Gastrocnemius medialis (tissue), 4 donors: Measurements from ENCODE around the gene ADIPOR2.

Source experiments
- POLR2A ChIP-seq, 2 donors: fragments of 450-650 bp; IDR thresholded peaks; one replicate each; pipeline ENCODE4 v1.6.1; 2017; ENCODE audit warnings: antibody characterized with exemption in 2 of 2, mild to moderate bottlenecking in 2 of 2, moderate library complexity in 2 of 2
- TF ChIP-seq, protein P1 (sequence below), 5 experiments: fragments of 450-650 bp in 3 of 5; fragments of 200-600 bp in 2 of 5; sonication (generic) in 2 of 5; IDR thresholded peaks in 4 of 5; conservative IDR thresholded peaks in 1 of 5; 1 replicate in 4 of 5; 2 replicates in 1 of 5; pipeline ENCODE4 v1.5.1; 2016 to 2019; ENCODE audit warnings: antibody characterized with exemption in 5 of 5, mild to moderate bottlenecking in 3 of 5, moderate library complexity in 3 of 5

DNA sequence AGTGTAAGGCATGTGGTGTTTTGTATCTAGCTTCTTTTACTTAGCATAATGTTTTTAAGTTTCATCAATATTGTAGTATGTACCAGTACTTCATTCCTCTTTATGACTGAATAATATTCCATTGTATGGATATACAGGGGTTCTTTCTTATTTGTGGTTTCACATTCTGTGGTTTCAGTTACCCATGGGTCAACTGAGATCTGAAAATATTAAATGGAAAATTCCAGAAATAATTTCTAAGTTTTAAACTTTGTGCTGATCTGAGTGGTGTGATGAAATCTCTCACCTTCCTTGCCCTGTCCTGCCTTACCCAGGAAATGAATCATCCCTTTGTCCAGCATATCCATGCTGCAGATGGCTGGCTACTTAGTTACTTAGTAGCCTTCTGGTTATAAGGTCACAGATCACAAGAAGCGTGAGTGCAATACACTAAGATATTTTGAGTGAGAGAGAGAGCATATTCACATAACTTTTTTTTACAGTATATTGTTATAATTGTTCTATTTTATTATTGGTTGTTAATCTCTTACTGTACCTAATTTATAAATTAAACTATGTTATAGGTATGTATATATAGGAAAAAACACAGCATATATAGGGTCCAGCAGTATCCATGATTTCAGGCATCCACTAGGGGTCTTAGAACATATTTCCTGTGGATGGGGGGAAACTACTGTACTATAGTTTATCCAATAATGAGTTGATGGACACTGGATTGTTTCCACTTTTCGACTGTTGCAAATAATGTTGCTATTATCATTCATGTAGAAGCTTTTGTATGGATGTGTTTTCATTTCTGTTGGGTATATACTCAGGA, 69.9 kb downstream of the ADIPOR2 start:
- TF ChIP-seq, protein P1, sequence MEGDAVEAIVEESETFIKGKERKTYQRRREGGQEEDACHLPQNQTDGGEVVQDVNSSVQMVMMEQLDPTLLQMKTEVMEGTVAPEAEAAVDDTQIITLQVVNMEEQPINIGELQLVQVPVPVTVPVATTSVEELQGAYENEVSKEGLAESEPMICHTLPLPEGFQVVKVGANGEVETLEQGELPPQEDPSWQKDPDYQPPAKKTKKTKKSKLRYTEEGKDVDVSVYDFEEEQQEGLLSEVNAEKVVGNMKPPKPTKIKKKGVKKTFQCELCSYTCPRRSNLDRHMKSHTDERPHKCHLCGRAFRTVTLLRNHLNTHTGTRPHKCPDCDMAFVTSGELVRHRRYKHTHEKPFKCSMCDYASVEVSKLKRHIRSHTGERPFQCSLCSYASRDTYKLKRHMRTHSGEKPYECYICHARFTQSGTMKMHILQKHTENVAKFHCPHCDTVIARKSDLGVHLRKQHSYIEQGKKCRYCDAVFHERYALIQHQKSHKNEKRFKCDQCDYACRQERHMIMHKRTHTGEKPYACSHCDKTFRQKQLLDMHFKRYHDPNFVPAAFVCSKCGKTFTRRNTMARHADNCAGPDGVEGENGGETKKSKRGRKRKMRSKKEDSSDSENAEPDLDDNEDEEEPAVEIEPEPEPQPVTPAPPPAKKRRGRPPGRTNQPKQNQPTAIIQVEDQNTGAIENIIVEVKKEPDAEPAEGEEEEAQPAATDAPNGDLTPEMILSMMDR (IDR thresholded peaks at IDR 0.05 in 4 of 5, conservative IDR thresholded peaks at IDR 0.05 in 1 of 5): no peak
- no peak for TF ChIP-seq POLR2A (IDR thresholded peaks at IDR 0.05)
